H9 (cell line): ENCODE data around the gene NFYC. TPM values are rescaled to one million over a fixed set of nuclear protein-coding genes. Genes with fewer than 3 reads are reported as not detected.

ENCODE experiments used
- DNase-seq: peaks from one replicate; pipeline ENCODE4 v3.0.0-alpha.2; 2017
- H2AFZ ChIP-seq: one replicate; pipeline ENCODE4 v1.6.1; 2013; ENCODE audit warnings: mild to moderate bottlenecking, low read length, control low read depth, moderate library complexity
- H2AK5ac ChIP-seq: 2 replicates; pipeline ENCODE4 v1.6.1; 2013; ENCODE audit warnings: low read length, control low read depth, mixed read lengths; ENCODE audit not compliant: insufficient read length
- H2BK120ac ChIP-seq: one replicate; pipeline ENCODE4 v1.6.1; 2013; ENCODE audit warnings: low read depth, mild to moderate bottlenecking, low read length, control low read depth, inconsistent platforms; ENCODE audit not compliant: poor library complexity, severe bottlenecking
- H2BK12ac ChIP-seq: 2 replicates; pipeline ENCODE4 v1.6.1; 2013; ENCODE audit warnings: low read length, control low read depth, mixed read lengths, low read depth; ENCODE audit not compliant: insufficient read length
- H2BK15ac ChIP-seq: 2 replicates; pipeline ENCODE4 v1.6.1; 2013; ENCODE audit warnings: low read depth, low read length, control low read depth
- H2BK20ac ChIP-seq: one replicate; pipeline ENCODE4 v1.6.1; 2013; ENCODE audit warnings: low read depth, mild to moderate bottlenecking, low read length, control low read depth, inconsistent platforms; ENCODE audit not compliant: poor library complexity, severe bottlenecking
- H2BK5ac ChIP-seq: 2 replicates; pipeline ENCODE4 v1.6.1; 2013; ENCODE audit warnings: low read length, control low read depth, mixed read lengths; ENCODE audit not compliant: insufficient read length
- H3K14ac ChIP-seq: 2 replicates; pipeline ENCODE4 v1.6.1; 2013; ENCODE audit warnings: low read length, control low read depth; ENCODE audit not compliant: insufficient read depth
- H3K18ac ChIP-seq: 2 replicates; pipeline ENCODE4 v1.6.1; 2013; ENCODE audit warnings: low read depth, mild to moderate bottlenecking, mixed read lengths, low read length, control low read depth; ENCODE audit not compliant: insufficient read length
- H3K23ac ChIP-seq: 2 replicates; pipeline ENCODE4 v1.6.1; 2013; ENCODE audit warnings: low read length, control low read depth, mixed read lengths, low read depth; ENCODE audit not compliant: insufficient read length
- H3K23me2 ChIP-seq: 2 replicates; pipeline ENCODE4 v1.6.1; 2013; ENCODE audit warnings: low read depth, mild to moderate bottlenecking, mixed read lengths, low read length, control low read depth; ENCODE audit not compliant: insufficient read length, poor library complexity, severe bottlenecking
- H3K27ac ChIP-seq: 2 replicates; pipeline ENCODE4 v1.5.1; 2013; ENCODE audit warnings: low read length, control low read depth, mixed read lengths, low read depth; ENCODE audit not compliant: insufficient read length
- H3K27me3 ChIP-seq: 2 replicates; pipeline ENCODE4 v1.6.1; 2013; ENCODE audit warnings: low read length, control low read depth, inconsistent platforms; ENCODE audit not compliant: insufficient read depth
- H3K4ac ChIP-seq: 2 replicates; pipeline ENCODE4 v1.6.1; 2013; ENCODE audit warnings: low read depth, mild to moderate bottlenecking, control low read depth, inconsistent platforms, low read length, moderate library complexity
- H3K4me1 ChIP-seq: 2 replicates; pipeline ENCODE4 v1.6.1; 2013; ENCODE audit warnings: low read length, control low read depth, inconsistent platforms; ENCODE audit not compliant: insufficient read depth
- H3K4me2 ChIP-seq: 2 replicates; pipeline ENCODE4 v1.6.1; 2013; ENCODE audit warnings: low read length, control low read depth, mixed read lengths; ENCODE audit not compliant: insufficient read length, insufficient read depth
- H3K56ac ChIP-seq: 2 replicates; pipeline ENCODE4 v1.6.1; 2013; ENCODE audit warnings: low read depth, mild to moderate bottlenecking, mixed read lengths, low read length, control low read depth; ENCODE audit not compliant: insufficient read length
- H3K79me1 ChIP-seq: 2 replicates; pipeline ENCODE4 v1.6.1; 2013; ENCODE audit warnings: low read depth, mild to moderate bottlenecking, moderate library complexity, low read length, control low read depth, inconsistent platforms; ENCODE audit not compliant: insufficient read depth, poor library complexity, severe bottlenecking
- H3K79me2 ChIP-seq: 2 replicates; pipeline ENCODE4 v1.6.1; 2013; ENCODE audit warnings: low read length, control low read depth, inconsistent platforms; ENCODE audit not compliant: insufficient read depth
- H3K9ac ChIP-seq: 2 replicates; pipeline ENCODE4 v1.6.1; 2013; ENCODE audit warnings: low read length, control low read depth, mixed read lengths; ENCODE audit not compliant: insufficient read length; ENCODE audit errors: extremely low read depth
- H3K9me3 ChIP-seq: one replicate; pipeline ENCODE4 v1.6.1; 2013; ENCODE audit warnings: low read depth, low read length, inconsistent platforms; ENCODE audit not compliant: control insufficient read depth
- H3T11ph ChIP-seq: one replicate; pipeline ENCODE4 v1.6.1; 2013; ENCODE audit warnings: mild to moderate bottlenecking, low read length, control low read depth, inconsistent platforms
- H4K20me1 ChIP-seq: one replicate; pipeline ENCODE4 v1.6.1; 2013; ENCODE audit not compliant: control insufficient read depth, insufficient read length, insufficient read depth
- H4K5ac ChIP-seq: 2 replicates; pipeline ENCODE4 v1.6.1; 2013; ENCODE audit warnings: low read depth, mild to moderate bottlenecking, mixed read lengths, low read length, control low read depth; ENCODE audit not compliant: insufficient read length
- H4K8ac ChIP-seq: replicated peaks from 2 replicates; pipeline ENCODE4 v1.6.1; 2013; ENCODE audit warnings: low read length, control low read depth, mixed read lengths, low read depth; ENCODE audit not compliant: insufficient read length
- H4K91ac ChIP-seq: 2 replicates; pipeline ENCODE4 v1.6.1; 2013; ENCODE audit warnings: low read depth, mild to moderate bottlenecking, moderate library complexity, mixed read lengths, low read length, control low read depth; ENCODE audit not compliant: insufficient read length
- H3K27ac Mint-ChIP-seq, 3 experiments: 2 replicates in 2 of 3; 3 replicates in 1 of 3; pipeline ENCODE4 v1.8.0; 2020 to 2021; ENCODE audit warnings: mixed read lengths in 3 of 3, mild to moderate bottlenecking in 1 of 3, moderate library complexity in 1 of 3
- H3K27me3 Mint-ChIP-seq: 2 replicates; pipeline ENCODE4 v1.8.0; 2021; ENCODE audit warnings: low read depth, mild to moderate bottlenecking, moderate library complexity, mixed read lengths
- H3K36me3 Mint-ChIP-seq, 3 experiments: 2 replicates in 2 of 3; 3 replicates in 1 of 3; pipeline ENCODE4 v1.8.0; 2020 to 2021; ENCODE audit warnings: low read depth in 3 of 3, mixed read lengths in 3 of 3; ENCODE audit not compliant: insufficient read depth in 1 of 3
- H3K4me1 Mint-ChIP-seq, 2 experiments: 2 replicates each; pipeline ENCODE4 v1.8.0; 2020; ENCODE audit warnings: mixed read lengths in 2 of 2
- H3K4me3 Mint-ChIP-seq, 2 experiments: 2 replicates in 1 of 2; 3 replicates in 1 of 2; pipeline ENCODE4 v1.8.0; 2020 to 2021; ENCODE audit warnings: mild to moderate bottlenecking in 2 of 2, mixed read lengths in 2 of 2, moderate library complexity in 1 of 2
- H3K9me3 Mint-ChIP-seq, 2 experiments: 2 replicates in 1 of 2; 3 replicates in 1 of 2; pipeline ENCODE4 v1.8.0; 2020; ENCODE audit warnings: mild to moderate bottlenecking in 2 of 2, mixed read lengths in 2 of 2, moderate library complexity in 1 of 2
- WGBS: extraction: QIAGEN DNeasy Blood & Tissue Kit; methylation state at CpG from one replicate; pipeline ENCODE4 v1.1.7; 2013; ENCODE audit warnings: missing lambda C conversion rate, low lambda C conversion rate, mixed read lengths; ENCODE audit not compliant: insufficient read length; ENCODE audit errors: extremely low coverage; 5-methylcytosine and 5-hydroxymethylcytosine counted together
- total RNA-seq: library from RNA; stranded (reverse); gene quantifications from 2 replicates; pipeline ENCODE4 v1.2.1, GENCODE V29; 2021
- TF ChIP-seq, protein P1 (sequence below): fragments of 200-600 bp; sonication (generic); conservative IDR thresholded peaks from 3 replicates; pipeline ENCODE4 v1.8.0; 2021; ENCODE audit warnings: antibody characterized with exemption, mild to moderate bottlenecking

Gene NFYC
- total RNA-seq, 1 experiment from 2014 or later, result 54.7 TPM

- Histone ChIP-seq H3K4ac (no peak overlapping the region), H3K27ac (no peak overlapping the region), H2BK12ac (no peak overlapping the region), H3K4me1 (peaks cover 8% of the 10 kb centered on the region), H2BK120ac (no peak overlapping the region), H2BK20ac (no peak overlapping the region), H2BK15ac (no peak overlapping the region), H3K9ac (no peak overlapping the region), H4K20me1 (no peaks in the 10 kb centered on the region), H3K23ac (no peak overlapping the region), H3K23me2 (peaks cover 5% of the 10 kb centered on the region), H3K9me3 (no peaks in the 10 kb centered on the region), H3K56ac (no peak overlapping the region), H3K4me2 (no peak overlapping the region), H3T11ph (no peak overlapping the region), H3K18ac (no peak overlapping the region), H2AK5ac (no peak overlapping the region), H4K8ac (no peak overlapping the region), H3K27me3 (no peaks in the 10 kb centered on the region), H2AFZ (no peak overlapping the region), H3K14ac (no peak overlapping the region), H2BK5ac (no peak overlapping the region), H4K91ac (no peak overlapping the region), H3K79me1 (no peaks in the 10 kb centered on the region), H3K79me2 (peaks cover 19% of the 10 kb centered on the region; the same call in 1 of the 2 replicates), H4K5ac (no peak overlapping the region)
- WGBS, result no CpG with 5 or more reads among the region's 4 CpGs
- no peaks in the 10 kb centered on the region; a peak in 1 of 7 replicates for H3K36me3 Mint-ChIP-seq
- H3K27ac Mint-ChIP-seq, result 0 out of 7 replicates have a peak overlapping the region, but pooled peaks of 1 of the 3 experiments have one; percentile 23
- no peak for DNase-seq
- TF ChIP-seq, protein P1, sequence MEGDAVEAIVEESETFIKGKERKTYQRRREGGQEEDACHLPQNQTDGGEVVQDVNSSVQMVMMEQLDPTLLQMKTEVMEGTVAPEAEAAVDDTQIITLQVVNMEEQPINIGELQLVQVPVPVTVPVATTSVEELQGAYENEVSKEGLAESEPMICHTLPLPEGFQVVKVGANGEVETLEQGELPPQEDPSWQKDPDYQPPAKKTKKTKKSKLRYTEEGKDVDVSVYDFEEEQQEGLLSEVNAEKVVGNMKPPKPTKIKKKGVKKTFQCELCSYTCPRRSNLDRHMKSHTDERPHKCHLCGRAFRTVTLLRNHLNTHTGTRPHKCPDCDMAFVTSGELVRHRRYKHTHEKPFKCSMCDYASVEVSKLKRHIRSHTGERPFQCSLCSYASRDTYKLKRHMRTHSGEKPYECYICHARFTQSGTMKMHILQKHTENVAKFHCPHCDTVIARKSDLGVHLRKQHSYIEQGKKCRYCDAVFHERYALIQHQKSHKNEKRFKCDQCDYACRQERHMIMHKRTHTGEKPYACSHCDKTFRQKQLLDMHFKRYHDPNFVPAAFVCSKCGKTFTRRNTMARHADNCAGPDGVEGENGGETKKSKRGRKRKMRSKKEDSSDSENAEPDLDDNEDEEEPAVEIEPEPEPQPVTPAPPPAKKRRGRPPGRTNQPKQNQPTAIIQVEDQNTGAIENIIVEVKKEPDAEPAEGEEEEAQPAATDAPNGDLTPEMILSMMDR, result no peak
- H3K4me3 Mint-ChIP-seq, result no peak overlapping the region
- no peaks in the 10 kb centered on the region for H3K27me3 Mint-ChIP-seq
- no peaks in the 10 kb centered on the region for H3K9me3 Mint-ChIP-seq
- H3K4me1 Mint-ChIP-seq, result peaks cover 37 to 38% of the 10 kb centered on the region in 2 experiments
These were observed 15.1 kb downstream of the NFYC start for GRCh38 chr1:40706626-40707025.
